ENCODE data around the gene FCHSD2. TPM values are rescaled to one million over a fixed set of nuclear protein-coding genes. Genes with fewer than 3 reads are reported as not detected.
A peak's percentile ranks its signal among the peaks of the same experiment; 100 is the strongest.

The FCHSD2 gene
- total and polyA plus RNA-seq, 9 of the 15 experiments (the other 6 are each of a cell fraction or from before 2014, with no cell fraction given) = 1.8 to 14.7 (median 6.4) TPM

GRCh38 chr11:72836111-72836510 is 306.0 kb downstream of the FCHSD2 start:
- H3K79me2 ChIP-seq (ENCODE audit: control insufficient read depth, insufficient read depth, low read length) = no peaks in the 10 kb centered on the region
- H3K27ac ChIP-seq (ENCODE audit: extremely low read depth, low read depth, low read length) = no peak overlapping the region
- TF ChIP-seq TCF7 (IDR thresholded peaks at IDR 0.05; ENCODE audit: borderline replicate concordance) = no peak
- no peak for TF ChIP-seq ZNF512 (tag; IDR thresholded peaks at IDR 0.05)
- TF ChIP-seq LCOR (CRISPR knock-in tag; IDR thresholded peaks at IDR 0.05) = no peak
- peak; percentile 56 for TF ChIP-seq NFIC (IDR thresholded peaks at IDR 0.05)
- H2AFZ ChIP-seq (ENCODE audit: low read depth, low read length) = no peak overlapping the region
- no peak overlapping the region for H3K9ac ChIP-seq (ENCODE audit: insufficient read depth in 1 of 2, low read depth in 2 of 2, low read length in 2 of 2)
- H3K9me3 ChIP-seq (replicated peaks; ENCODE audit: control insufficient read depth, insufficient read depth, low read depth, low read length) = no peaks in the 10 kb centered on the region
- H3K4me3 ChIP-seq = no peak overlapping the region
- 0 out of 2 replicates have a peak, but pooled peaks cover 3% of the 10 kb centered on the region for H4K20me1 ChIP-seq (replicated peaks; ENCODE audit: control insufficient read depth, insufficient read depth, low read length)
- ATAC-seq (no peak), DNase-seq (ENCODE audit: extremely low read depth in 1 of 4, low spot score in 3 of 4) (no peak), FAIRE-seq (no peak)
- H3K4me1 ChIP-seq (replicated peaks in 1 of 2; ENCODE audit: control insufficient read depth in 2 of 2, insufficient read depth in 2 of 2, low read length in 2 of 2) = peaks cover 0 to 5% of the 10 kb centered on the region in 2 experiments; a peak in 3 of 5 replicates
- in situ Hi-C loops (cut with MboI) (no loop called here), intact Hi-C loops (cut with micrococcal nuclease) (loop anchor here (10.0 kb wide), 1 partner anchor 251 kb away; no protein-coding TSS in a partner anchor)
- peaks cover 12% of the 10 kb centered on the region; the same call in 1 of the 3 replicates for H3K36me3 ChIP-seq (ENCODE audit: control insufficient read depth, insufficient read depth, low read length)
- no peak overlapping the region for H3K4me2 ChIP-seq (ENCODE audit: insufficient read depth, low read length)
- no TSS peak for BruUV-seq (replicated peaks)
- ChIA-PET CTCF (ENCODE audit: low intra/inter-chr PET ratio) (interaction anchor here (0.7 kb wide), 1 partner anchor 67 kb away, joined by 3 read pairs; no protein-coding TSS in a partner anchor), POLR2A (interaction anchor here (0.7 kb wide), 1 partner anchor 236 kb away, joined by 3 read pairs; no protein-coding TSS in a partner anchor)
- no peaks in the 10 kb centered on the region for H3K27me3 ChIP-seq (ENCODE audit: control insufficient read depth in 2 of 2, insufficient read depth in 2 of 2, low read length in 2 of 2)
- 35% methylated on average over 4 of the region's 4 CpGs for WGBS (ENCODE audit: insufficient coverage, low coverage, missing lambda C conversion rate)
- no peaks in the 10 kb centered on the region for H3K9me1 ChIP-seq (ENCODE audit: control insufficient read depth, insufficient read depth, low read length)

All from K562 (cell line).